Endometrial microvascular endothelial cells (primary cell): ENCODE results near the gene CACNA1C. TPM values are rescaled to one million over a fixed set of nuclear protein-coding genes. Genes with fewer than 3 reads are reported as not detected.

ENCODE experiments used
- in situ Hi-C: cut with HindIII; loops from 2 replicates; pipeline ENCODE4 v1.10.0; 2017; ENCODE audit warnings: low sequenced_read_pairs, low pct_unique_long_range_greater_than_20kb; ENCODE audit errors: inconsistent ontology term
- total RNA-seq: library from RNA; depleted of rRNA; stranded (reverse); fragments of >200 nt; gene quantifications from one replicate; pipeline ENCODE4 v1.2.3, GENCODE V29; 2015; ENCODE audit errors: inconsistent ontology term

Gene CACNA1C
- total RNA-seq, 1 donor from 2014 or later = not detected

- in situ Hi-C loops = no loop called here
Measured at GRCh38 chr12:2032506-2032905, 20.3 kb upstream of the CACNA1C start.

GRCh38 chr12:2034633-2035430 is 18.0 kb upstream of the CACNA1C start:
- in situ Hi-C loops = no loop called here

- in situ Hi-C loops = no loop called here
Measured at GRCh38 chr12:2035431-2036055, 17.2 kb upstream of the CACNA1C start.

- in situ Hi-C loops = no loop called here
Measured at GRCh38 chr12:2039034-2039433, 13.8 kb upstream of the CACNA1C start.

- in situ Hi-C loops = no loop called here
Measured at GRCh38 chr12:2043054-2043453, 9.7 kb upstream of the CACNA1C start.

GRCh38 chr12:2044165-2044564 is 8.6 kb upstream of the CACNA1C start:
- in situ Hi-C loops = no loop called here

GRCh38 chr12:2046957-2047356 is 5.8 kb upstream of the CACNA1C start:
- in situ Hi-C loops = no loop called here

DNA sequence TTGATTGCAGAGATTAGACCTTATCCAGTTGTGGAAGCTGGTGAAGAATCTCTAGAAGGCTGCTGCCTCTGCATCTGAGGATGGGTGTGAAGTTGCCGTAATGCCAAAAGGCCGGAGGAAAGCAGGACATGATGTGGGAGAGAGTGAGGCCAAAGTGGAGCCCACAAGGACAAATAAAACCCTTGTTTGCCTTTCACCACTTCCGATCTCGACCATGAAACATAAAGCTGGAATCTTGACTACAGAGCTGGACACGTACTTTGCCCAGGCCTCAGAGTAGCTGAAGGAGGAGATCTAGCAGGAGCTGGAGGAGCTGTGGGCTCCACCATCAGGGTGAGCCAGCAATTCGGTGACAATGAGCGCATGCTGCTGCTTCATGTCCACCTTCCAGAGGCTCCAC is 5.0 kb upstream of the CACNA1C start:
- in situ Hi-C loops = no loop called here

DNA sequence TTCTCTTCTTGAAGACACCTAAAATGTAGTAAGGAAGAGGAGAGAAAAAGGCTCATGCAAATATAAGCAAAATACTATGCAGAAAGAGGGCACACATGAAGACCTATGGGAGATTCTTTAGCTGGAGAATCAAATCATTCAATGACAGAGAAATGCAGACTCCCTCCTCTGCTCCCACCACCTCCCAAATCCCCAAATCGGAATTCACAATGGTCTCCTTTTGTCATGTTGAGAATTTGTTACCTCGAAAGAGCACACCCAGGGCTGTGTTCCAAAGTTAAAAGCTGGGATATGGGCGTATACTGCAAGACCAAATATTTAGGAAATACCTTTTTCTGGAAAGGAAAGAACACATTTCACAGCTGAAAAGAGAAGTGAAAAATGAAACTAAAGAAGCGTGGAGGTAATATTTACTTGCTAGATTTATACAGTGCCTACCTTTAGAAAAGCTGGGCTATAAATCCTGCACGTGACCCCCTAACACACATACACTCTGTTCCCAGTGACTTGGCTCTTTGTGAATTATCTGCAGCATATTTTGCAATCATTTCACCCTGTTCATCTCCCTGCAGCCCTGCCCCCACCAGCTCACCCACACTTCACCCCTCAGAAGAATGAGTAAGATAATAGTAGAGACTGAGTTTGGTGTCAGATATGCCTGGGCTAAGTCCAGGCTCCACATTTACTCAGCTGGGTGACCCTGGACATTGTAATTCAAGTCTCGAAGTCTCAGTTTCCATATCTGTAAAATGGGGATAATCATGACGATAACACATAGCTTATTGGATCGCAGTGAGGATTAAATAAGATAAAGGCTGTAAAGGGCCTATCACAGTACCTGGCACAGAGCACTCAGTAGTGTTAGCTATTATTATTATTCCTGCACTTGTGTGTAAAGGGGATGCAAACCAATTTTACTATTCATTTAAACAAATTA is 2.9 kb upstream of the CACNA1C start:
- in situ Hi-C loops = no loop called here

DNA sequence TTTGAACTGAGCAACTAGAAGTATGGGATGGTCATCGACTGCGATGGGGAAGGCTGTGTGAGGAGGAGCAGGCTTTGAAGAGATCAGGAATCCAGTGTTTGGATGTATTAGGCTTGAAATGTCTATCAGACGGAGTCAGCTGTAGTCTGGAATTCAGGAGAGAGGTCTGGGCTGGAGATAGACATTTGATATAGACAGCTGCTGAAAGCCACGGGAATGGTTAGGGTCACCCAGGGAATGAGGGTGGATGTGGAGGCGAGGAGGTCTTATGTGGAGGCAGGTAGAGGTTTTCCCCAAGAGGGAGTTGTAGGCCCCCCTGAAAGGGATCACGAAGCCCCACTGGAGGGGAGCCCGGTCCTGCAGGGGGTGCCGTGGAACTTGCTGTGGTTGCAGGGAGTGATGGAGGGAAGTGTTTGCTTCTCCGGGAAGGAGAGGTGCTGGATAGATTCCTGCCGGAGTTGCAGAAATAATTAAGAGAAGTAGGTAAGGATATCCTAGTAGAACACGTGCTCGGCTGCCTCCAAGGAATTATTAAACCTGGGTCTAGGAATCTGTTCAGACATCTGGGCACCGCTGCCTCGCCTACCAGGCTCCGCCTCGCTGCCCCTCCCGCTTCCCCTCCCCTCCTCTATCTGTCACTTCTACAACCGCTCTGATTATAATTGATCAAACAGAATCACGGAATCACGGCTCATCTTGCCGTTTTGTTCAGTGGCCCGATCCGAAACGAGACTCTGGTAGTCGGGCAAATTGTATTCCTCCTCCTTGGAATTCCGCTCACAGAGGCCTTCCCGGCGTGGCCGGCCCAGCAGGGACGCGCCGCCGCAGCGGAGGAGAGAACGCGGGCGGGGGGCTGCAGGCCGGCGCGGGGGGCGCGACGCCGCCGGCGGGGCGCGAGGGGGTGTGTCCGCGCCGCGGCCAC is 826 bp upstream of the CACNA1C start:
- in situ Hi-C loops = no loop called here

GRCh38 chr12:2053691-2054090 is 904 bp downstream of the CACNA1C start:
- in situ Hi-C loops = no loop called here

GRCh38 chr12:2054091-2055018 is 1.6 kb downstream of the CACNA1C start:
- in situ Hi-C loops = no loop called here

- in situ Hi-C loops = no loop called here
Measured at GRCh38 chr12:2057041-2057794, 4.4 kb downstream of the CACNA1C start.

DNA sequence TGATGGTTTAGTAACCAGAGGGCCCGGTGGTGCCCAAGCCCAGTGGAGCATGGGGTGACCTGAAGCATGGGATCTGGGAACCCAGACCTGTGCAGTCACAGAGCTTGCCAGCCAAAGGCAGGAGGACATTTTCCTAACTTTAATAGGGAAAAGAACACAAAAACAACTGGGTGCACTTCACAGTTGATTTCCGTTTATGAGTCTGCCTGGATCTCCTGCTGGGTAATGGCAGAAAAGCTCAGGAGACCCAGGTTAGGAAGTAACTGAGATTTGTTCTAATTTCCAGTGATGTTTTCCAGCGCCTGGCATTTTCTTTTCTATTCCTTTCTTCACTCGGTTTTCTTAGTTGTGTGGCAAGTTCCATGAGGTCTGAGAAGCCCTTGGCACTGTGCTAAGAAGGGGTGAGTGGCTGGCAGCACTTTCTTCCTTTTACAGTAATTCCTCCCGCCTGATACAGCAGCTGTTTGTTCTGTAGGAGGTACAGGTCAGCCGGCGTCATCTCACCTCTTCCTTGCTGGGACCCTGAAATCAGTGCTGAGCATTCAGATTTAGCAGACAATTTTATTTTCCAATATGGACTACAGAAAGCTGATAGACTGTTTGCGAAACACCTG is 5.1 kb downstream of the CACNA1C start:
- in situ Hi-C loops = no loop called here

GRCh38 chr12:2058837-2059236 is 6.0 kb downstream of the CACNA1C start:
- in situ Hi-C loops = no loop called here

DNA sequence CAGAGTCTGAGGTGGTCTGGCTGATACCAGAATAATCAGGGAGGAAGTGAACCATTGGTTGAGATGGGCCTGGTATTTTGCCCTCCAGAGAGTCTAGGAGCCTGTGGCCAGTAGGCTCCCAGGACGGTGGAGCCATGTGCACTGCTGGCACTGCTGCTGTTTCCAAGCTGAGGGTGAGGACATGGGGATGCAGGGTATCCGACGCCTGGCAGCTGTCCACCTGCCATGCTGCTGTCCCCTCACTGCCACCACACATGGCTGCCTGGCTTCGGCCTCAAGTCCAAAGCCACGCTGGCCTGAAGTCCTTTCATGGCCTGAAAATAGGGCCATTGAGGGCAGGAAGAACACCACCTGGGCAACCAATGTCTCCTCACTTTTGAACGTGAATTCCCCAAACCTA is 8.6 kb downstream of the CACNA1C start:
- in situ Hi-C loops = no loop called here
